RPMI7951 (cell line): Measurements from ENCODE around the gene TBX18. TPM values are rescaled to one million over a fixed set of nuclear protein-coding genes. Genes with fewer than 3 reads are reported as not detected.

Experiments
- DNase-seq: peaks from one replicate; pipeline ENCODE4 v3.0.0-alpha.2; 2012; ENCODE audit warnings: low read depth
- total RNA-seq: library from RNA; depleted of rRNA; stranded (reverse); fragments of >200 nt; shearing (Covaris generic); gene quantifications from 2 replicates; pipeline ENCODE4 v1.2.3, GENCODE V29; 2014

Gene TBX18
- total RNA-seq, 1 experiment from 2014 or later = 13.6 TPM

DNA sequence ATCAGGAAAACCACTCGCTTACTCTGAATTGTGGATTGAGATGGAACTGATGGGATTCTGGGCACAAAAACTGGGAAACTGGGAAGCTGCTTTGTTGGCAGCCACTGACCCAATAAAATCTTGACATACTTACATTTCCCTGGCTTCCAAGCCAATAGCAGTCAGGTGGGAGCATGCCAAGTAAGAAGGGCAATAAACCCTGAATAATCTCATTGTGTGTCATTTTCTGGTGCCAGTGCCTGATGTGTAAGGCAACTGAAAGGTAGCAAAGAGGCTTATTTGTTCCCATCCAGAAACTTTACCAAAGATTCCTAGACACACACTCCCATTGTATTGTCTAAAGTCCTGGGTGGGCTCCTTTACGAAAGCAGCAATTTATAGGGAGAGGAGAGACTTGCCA lies 93.2 kb downstream of the TBX18 start:
- peak; percentile 48 for DNase-seq

DNA sequence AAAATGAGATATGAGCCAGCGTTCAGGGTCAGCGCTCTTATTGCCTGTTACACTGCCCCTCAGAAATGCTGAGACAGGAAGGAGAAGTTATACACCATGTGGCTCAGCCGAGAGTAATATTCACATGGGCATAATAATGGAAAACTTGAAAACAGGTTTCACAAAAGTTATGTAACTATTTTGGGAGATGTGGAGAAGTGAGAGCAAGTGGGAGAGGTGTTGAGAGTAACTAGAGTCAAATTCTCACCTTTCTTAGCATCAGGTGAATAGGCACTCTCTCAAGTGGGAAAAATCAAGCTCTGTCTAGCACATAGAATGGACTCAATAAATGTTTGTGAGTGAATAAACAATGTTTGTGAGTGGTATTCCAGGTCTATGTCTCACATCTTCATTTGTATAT lies 94.5 kb downstream of the TBX18 start:
- no peak for DNase-seq

DNA sequence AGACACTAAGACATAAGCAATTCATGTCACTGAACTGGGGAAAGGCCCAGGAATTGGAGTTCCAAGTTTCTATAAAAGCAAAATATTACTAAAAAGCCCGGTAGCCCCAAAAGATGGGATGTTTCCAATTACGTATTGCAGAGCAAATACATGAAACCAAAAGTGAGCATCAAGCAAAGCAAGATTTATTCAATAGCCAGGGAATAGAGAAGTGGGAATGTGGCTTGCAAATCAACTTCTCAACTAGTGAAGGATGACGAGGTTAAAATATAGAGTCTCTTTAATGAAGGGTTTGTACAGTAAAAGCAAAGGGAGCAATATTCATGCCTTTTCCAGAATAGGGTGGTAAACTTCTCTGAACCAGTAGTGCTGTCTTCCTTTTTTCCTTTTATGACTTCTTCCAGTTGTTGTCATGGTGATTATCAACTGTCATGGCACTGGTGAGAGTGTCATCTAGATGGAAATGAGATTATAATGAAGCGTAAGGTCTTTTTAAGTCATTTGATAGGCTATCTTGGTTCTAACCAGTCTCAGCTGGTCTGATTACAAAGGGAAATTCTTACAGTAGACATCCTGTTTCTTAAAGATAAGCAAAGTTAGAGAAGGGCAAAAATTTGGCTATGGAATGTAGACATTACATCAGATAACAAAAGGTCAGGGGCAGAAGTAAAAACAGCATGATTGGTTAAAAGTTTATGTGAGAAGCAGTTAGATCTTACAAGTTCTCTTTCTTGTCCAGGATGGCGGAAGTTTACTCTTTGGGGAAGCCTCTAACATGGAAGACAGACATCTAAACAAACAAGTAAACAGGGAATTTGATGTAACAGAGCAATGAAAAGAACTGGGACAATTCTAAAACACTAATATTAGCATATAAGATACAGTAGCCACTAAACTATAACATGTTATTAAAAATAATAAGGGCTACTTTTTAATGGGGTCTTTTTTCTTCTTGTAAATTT lies 96.9 kb downstream of the TBX18 start:
- no peak for DNase-seq

DNA sequence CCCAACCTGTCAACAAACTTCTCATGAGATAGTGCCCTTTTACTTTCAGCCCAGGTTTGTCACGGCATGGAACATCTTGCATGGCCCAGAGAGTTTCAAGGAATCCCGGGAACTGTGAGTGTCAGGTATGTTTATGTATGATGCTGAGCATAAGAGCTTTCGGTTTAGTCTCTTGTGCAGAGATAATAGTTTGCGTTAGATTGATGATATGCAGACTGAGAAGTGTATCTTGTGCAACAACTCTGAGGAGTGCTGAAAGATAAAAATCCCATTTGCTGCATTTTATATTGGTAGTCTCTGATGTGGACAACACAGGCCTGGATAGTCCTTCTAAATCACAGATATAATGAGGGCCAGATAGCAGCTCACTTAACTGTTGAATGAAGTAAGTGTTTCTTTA lies 99.0 kb downstream of the TBX18 start:
- no peak for DNase-seq

- no peak for DNase-seq
These were observed 100.5 kb downstream of the TBX18 start for GRCh38 chr6:84663866-84664265.

DNA sequence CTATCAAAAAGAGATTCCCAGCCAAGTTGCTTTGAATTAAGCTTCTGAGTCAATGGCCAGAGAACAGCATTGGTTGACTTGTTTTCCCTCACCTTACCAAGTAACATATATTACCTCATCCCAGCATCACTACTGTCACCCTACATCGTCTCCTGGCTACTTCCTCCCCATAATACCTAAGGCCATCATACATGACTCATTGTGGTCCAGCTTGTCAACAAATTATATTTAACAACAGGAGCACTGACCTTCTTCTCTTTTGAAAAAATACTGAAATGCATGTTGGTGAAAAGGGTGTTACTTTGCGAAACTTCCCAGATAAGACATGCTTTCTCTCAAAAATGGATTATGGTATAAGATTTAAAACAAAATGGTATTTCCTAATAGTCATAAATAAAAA lies 106.9 kb downstream of the TBX18 start:
- DNase-seq = peak; percentile 58

GRCh38 chr6:84657025-84657424 lies 107.4 kb downstream of the TBX18 start:
- DNase-seq = no peak

GRCh38 chr6:84653027-84653551 lies 111.3 kb downstream of the TBX18 start:
- no peak for DNase-seq

- DNase-seq = peak; percentile 92
These were observed 111.9 kb downstream of the TBX18 start for GRCh38 chr6:84652356-84653026.

- no peak for DNase-seq
These were observed 112.8 kb downstream of the TBX18 start for GRCh38 chr6:84651583-84651982.

- no peak for DNase-seq
These were observed 116.0 kb downstream of the TBX18 start for GRCh38 chr6:84648444-84648843.

GRCh38 chr6:84645563-84646266 lies 118.7 kb downstream of the TBX18 start:
- DNase-seq = peak; percentile 83

- peak; percentile 38 for DNase-seq
These were observed 119.4 kb downstream of the TBX18 start for GRCh38 chr6:84645000-84645399.

DNA sequence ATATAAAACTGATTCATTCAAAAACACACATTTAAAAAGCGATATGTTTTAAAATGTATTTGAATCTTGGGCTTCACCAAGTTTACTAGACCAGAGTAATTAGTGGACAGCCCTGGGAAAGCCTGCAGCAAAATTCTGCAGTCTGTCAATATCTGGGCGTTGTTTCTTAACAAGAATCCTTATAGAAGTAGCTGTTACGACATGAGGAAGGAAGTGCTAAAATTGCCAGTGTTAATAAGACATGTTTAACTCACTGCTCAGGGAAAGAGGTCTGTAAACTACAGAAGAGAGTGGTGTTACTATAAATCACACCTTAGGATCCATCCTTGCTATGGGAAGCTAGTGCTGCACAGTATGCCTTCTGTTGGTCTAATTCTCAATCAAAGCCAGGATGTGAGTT lies 120.6 kb downstream of the TBX18 start:
- no peak for DNase-seq

DNA sequence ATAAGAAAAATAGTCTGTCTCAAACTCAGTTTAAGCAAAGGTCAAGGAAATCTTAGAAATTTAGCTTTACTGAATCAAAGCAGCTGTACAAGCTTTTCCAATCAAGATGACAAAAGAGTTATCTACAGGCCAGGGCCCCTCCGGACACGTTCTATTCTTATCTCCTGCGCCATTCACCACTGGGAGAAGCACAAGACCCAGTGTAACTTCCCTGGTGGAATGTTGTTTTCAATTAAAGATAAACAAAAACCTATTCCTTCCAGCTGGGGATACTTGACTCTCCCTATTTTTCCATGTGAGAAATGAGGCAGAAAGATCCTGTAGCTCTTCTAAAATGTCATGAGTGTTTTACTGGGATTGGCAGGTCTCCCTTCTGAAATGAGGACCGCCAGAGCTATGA lies 123.3 kb downstream of the TBX18 start:
- peak; percentile 70 for DNase-seq

DNA sequence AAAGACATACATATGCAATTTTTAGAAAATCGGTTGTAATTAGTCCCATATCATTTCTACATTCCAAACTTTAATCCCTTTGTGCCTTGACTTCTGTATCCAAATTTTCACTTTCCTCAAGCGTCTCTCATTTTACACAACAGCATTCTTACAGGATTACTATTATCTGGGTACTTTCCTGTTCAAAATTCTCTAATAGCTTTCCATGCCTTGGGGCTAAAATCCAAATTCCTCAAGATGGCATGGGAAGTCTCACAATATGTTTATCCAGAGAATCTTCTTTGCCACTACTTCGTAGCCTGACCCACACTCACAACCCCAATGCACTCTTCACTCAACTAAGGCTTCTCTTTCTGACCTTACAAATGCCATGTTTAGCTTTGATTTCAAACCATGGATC lies 125.0 kb downstream of the TBX18 start:
- peak; percentile 81 for DNase-seq

DNA sequence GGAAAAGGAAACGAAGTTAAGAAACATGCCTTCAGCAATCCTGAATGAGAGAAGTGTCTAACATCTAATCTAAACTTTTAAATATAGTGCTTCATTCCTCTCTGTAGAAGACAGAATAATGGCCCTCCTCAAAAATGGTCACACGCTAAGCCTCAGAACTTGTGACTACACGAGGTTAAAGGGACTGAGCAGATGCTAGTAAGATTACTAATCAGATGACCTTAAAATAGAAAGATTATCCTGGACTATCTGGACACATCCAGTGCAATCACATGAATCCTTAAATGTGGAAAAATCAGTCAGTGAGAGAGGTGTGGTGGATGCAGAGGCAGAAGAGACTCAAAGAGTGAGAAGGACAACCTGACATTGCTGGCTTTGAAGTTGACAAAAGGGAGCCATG lies 126.1 kb downstream of the TBX18 start:
- DNase-seq = no peak
